OCI-LY1 (cell line): Measurements from ENCODE around the gene DNAJC11.

Experiments used
- H2AFZ ChIP-seq: fragments of 200-600 bp; sonication (generic), shearing (Covaris generic); 2 replicates; pipeline ENCODE4 v1.6.0; 2014; ENCODE audit warnings: antibody characterized with exemption, mild to moderate bottlenecking, low read length
- H3F3A ChIP-seq: fragments of 200-600 bp; sonication (generic), shearing (Covaris generic); 2 replicates; pipeline ENCODE4 v1.6.0; 2014; ENCODE audit warnings: mild to moderate bottlenecking, antibody characterized with exemption, low read length, moderate library complexity; ENCODE audit not compliant: insufficient read depth
- H3K27ac ChIP-seq: fragments of 200-600 bp; sonication (generic); 2 replicates; pipeline ENCODE4 v1.5.1; 2014; ENCODE audit warnings: low read length, mixed run types, mild to moderate bottlenecking, low read depth; ENCODE audit not compliant: poor library complexity, severe bottlenecking
- H3K27me3 ChIP-seq: fragments of 200-600 bp; sonication (generic); 2 replicates; pipeline ENCODE4 v1.6.0; 2014; ENCODE audit warnings: antibody characterized with exemption, mild to moderate bottlenecking, low read length, moderate library complexity; ENCODE audit not compliant: insufficient read depth
- H3K36me3 ChIP-seq: fragments of 200-600 bp; sonication (generic); 2 replicates; pipeline ENCODE4 v1.6.1; 2014; ENCODE audit warnings: mild to moderate bottlenecking, antibody characterized with exemption, low read length, moderate library complexity, mixed read lengths; ENCODE audit not compliant: insufficient read depth
- H3K4me1 ChIP-seq: fragments of 200-600 bp; sonication (generic); 2 replicates; pipeline ENCODE4 v1.5.1; 2014; ENCODE audit warnings: mild to moderate bottlenecking, low read length, moderate library complexity; ENCODE audit not compliant: insufficient read depth, severe bottlenecking
- H3K4me2 ChIP-seq: fragments of 200-600 bp; sonication (generic), shearing (Covaris generic); 2 replicates; pipeline ENCODE4 v1.6.1; 2014; ENCODE audit warnings: low read length
- H3K4me3 ChIP-seq: fragments of 200-600 bp; sonication (generic); 2 replicates; pipeline ENCODE4 v1.5.1; 2014; ENCODE audit warnings: low read length, low read depth, mild to moderate bottlenecking, mixed read lengths; ENCODE audit not compliant: poor library complexity, severe bottlenecking
- H3K79me2 ChIP-seq: fragments of 200-600 bp; shearing (Covaris generic); 2 replicates; pipeline ENCODE4 v1.6.1; 2016; ENCODE audit warnings: mixed run types, low read length, mixed read lengths; ENCODE audit not compliant: insufficient read depth
- H3K9ac ChIP-seq: fragments of 200-600 bp; sonication (generic), shearing (Covaris generic); 2 replicates; pipeline ENCODE4 v1.6.1; 2014; ENCODE audit warnings: mild to moderate bottlenecking, low read length, mixed read lengths
- H3K9me2 ChIP-seq: fragments of 200-600 bp; sonication (generic), shearing (Covaris generic); 2 replicates; pipeline ENCODE4 v1.6.1; 2014; ENCODE audit warnings: low read depth, mild to moderate bottlenecking, low read length, mixed read lengths
- H3K9me3 ChIP-seq: fragments of 200-600 bp; shearing (Covaris generic); 2 replicates; pipeline ENCODE4 v1.6.1; 2014; ENCODE audit warnings: low read length, mixed read lengths
- H4K20me1 ChIP-seq: fragments of 200-600 bp; sonication (generic), shearing (Covaris generic); 2 replicates; pipeline ENCODE4 v1.6.0; 2016; ENCODE audit warnings: mild to moderate bottlenecking, low read length; ENCODE audit not compliant: insufficient read depth
- EZH2 ChIP-seq: fragments of 200-600 bp; sonication (generic), shearing (Covaris generic); IDR thresholded peaks from 2 replicates; pipeline ENCODE4 v1.8.0; 2017; ENCODE audit warnings: borderline replicate concordance, mixed run types, mild to moderate bottlenecking, antibody characterized with exemption, low read length, moderate library complexity, mixed read lengths
- TF ChIP-seq, protein P1 (sequence below): fragments of 200-600 bp; sonication (generic), shearing (Covaris generic); IDR thresholded peaks from 2 replicates; pipeline ENCODE4 v1.5.1; 2017; ENCODE audit warnings: mild to moderate bottlenecking, antibody characterized with exemption, low read length, moderate library complexity, mixed read lengths

The DNAJC11 gene

DNA sequence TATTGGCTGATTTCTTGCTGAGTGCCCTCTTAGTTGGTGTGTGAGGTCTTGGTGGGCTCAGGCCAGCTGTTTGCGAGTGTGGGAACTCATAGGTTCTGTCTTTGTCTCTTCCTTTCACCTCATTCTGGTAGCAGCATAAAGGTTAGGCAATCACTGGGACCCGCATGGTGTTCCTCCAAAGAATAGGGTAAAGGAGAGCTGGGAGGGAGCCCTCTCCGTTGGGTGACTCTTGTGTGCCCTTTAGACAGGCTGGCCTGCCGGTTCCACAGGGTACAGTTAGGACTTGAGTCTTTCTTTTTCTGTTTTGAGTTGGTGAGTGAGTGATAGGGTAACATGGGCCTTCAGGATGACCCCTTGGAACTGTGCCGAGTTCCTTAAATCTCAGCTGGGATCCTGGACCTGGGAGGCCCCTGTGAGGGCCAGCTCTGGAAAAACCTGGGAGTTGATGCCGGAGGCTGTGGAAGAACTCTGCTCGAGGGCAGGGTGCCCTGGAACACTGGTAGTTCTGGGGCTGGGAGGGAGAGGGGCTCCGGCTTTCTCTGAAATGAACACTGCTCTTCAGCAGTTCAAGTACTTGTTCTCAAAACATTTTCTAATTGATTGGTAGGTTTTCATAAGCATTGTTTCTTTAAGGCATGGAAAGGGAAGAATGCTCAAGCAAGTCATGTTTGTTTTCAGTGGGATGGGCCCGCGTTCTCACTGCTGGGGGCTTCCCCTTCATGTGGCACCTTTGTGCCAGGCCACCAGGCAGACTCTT, 79.0 kb downstream of the DNAJC11 start:
- H3K27ac ChIP-seq: no peak overlapping the region
- no peaks in the 10 kb centered on the region for H3K9me3 ChIP-seq
- no peak overlapping the region for H3K4me3 ChIP-seq
- H3K4me2 ChIP-seq: no peak overlapping the region
- peaks cover 80% of the 10 kb centered on the region for H3K36me3 ChIP-seq
- no peaks in the 10 kb centered on the region for H3K27me3 ChIP-seq
- peaks cover 27% of the 10 kb centered on the region for H3K4me1 ChIP-seq
- no peaks in the 10 kb centered on the region for H3K9me2 ChIP-seq
- no peak overlapping the region for H3K9ac ChIP-seq
- no peak overlapping the region for H2AFZ ChIP-seq
- H4K20me1 ChIP-seq: no peaks in the 10 kb centered on the region
- H3K79me2 ChIP-seq: no peaks in the 10 kb centered on the region
- TF ChIP-seq, protein P1, sequence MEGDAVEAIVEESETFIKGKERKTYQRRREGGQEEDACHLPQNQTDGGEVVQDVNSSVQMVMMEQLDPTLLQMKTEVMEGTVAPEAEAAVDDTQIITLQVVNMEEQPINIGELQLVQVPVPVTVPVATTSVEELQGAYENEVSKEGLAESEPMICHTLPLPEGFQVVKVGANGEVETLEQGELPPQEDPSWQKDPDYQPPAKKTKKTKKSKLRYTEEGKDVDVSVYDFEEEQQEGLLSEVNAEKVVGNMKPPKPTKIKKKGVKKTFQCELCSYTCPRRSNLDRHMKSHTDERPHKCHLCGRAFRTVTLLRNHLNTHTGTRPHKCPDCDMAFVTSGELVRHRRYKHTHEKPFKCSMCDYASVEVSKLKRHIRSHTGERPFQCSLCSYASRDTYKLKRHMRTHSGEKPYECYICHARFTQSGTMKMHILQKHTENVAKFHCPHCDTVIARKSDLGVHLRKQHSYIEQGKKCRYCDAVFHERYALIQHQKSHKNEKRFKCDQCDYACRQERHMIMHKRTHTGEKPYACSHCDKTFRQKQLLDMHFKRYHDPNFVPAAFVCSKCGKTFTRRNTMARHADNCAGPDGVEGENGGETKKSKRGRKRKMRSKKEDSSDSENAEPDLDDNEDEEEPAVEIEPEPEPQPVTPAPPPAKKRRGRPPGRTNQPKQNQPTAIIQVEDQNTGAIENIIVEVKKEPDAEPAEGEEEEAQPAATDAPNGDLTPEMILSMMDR: no peak
- no peaks in the 10 kb centered on the region for H3F3A ChIP-seq

DNA sequence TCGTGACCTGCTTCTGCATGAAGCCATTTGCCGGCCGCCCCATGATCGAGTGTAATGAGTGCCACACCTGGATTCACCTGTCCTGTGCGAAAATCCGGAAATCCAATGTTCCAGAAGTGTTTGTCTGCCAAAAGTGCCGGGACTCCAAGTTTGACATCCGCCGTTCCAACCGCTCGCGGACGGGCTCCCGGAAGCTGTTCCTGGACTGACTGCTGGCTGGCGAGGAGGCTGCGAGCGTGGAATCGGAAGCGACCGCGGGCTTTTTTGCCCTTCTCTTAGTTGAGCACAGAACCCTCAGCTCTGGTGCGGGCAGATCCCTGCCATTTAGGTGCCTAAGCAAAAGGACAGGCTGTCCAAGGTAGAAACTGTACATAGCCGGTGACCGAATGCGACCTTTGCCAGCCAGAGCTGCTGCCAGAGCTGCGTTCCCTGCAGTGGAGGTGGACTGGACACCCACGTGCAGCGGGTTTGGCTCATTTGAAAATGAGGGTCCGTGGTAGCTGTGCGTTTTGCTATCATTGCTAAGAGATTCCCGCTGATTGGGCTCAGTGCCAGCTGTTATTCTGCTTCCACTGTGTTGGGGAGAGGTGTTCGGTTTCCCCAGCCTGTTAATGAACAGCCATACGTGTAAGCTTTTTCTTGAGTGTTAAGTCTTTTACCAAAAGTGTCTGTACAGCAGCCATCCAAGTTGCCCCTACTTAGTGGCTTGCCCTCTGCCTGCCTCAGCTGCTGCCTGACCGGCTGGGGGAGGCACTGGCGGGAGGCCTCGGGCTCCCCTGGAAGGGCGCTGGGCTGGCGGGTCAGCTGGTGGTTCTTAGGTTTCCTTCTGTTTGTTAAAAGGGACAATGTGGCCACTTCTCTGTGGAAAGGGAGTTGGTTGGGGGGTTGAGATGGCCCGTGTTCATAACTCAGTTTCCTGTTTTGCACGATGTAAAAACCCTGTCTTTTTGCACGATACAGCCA, 79.9 kb downstream of the DNAJC11 start:
- no peak overlapping the region for H3K4me2 ChIP-seq
- no peaks in the 10 kb centered on the region for H3K9me3 ChIP-seq
- H3K4me1 ChIP-seq: peaks cover 22% of the 10 kb centered on the region
- H3K27me3 ChIP-seq: no peaks in the 10 kb centered on the region
- H3K9ac ChIP-seq: no peak overlapping the region
- TF ChIP-seq, protein P1: no peak
- no peak for TF ChIP-seq EZH2
- H3K36me3 ChIP-seq: peaks cover 80% of the 10 kb centered on the region
- H3K9me2 ChIP-seq: no peaks in the 10 kb centered on the region
- H3K27ac ChIP-seq: no peak overlapping the region
- H3K79me2 ChIP-seq: peaks cover 5% of the 10 kb centered on the region
- peaks cover 3% of the 10 kb centered on the region; the same call in 1 of the 2 replicates for H3F3A ChIP-seq
- H4K20me1 ChIP-seq: no peaks in the 10 kb centered on the region
- no peak overlapping the region for H2AFZ ChIP-seq
- no peak overlapping the region for H3K4me3 ChIP-seq

DNA sequence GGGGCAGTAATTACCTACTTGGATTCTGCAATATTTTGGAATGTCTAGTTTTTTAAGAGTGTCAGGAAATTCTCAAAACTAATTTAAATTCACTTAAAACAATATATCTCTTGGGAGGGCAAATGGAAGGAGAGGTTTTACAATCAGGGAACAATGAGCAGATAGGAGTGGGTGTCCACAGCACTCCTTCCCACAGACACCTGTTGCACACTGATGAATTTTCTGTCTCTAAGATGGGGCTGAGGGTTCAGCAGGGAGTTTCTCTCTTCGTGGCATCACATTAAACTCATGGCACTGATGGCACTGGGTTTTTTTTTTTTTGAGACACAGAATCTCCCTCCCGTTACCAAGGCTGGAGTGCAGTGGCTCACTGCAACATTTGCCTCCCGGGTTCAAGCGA, 82.6 kb downstream of the DNAJC11 start:
- Histone ChIP-seq H4K20me1 (no peaks in the 10 kb centered on the region), H3K79me2 (peaks cover 20% of the 10 kb centered on the region)

More for the DNA sequence above, 82.6 kb downstream of the DNAJC11 start:
- TF ChIP-seq EZH2: no peak
- peaks cover 11% of the 10 kb centered on the region for H3K4me1 ChIP-seq
- peaks cover 75% of the 10 kb centered on the region for H3K36me3 ChIP-seq
- H3K9ac ChIP-seq: no peak overlapping the region
- H3K9me2 ChIP-seq: no peaks in the 10 kb centered on the region
- no peak overlapping the region for H3K4me2 ChIP-seq
- peaks cover 5% of the 10 kb centered on the region; the same call in 1 of the 2 replicates for H3F3A ChIP-seq
- H3K27me3 ChIP-seq: no peaks in the 10 kb centered on the region
- H3K27ac ChIP-seq: no peak overlapping the region
- H2AFZ ChIP-seq: no peak overlapping the region
- no peaks in the 10 kb centered on the region for H3K9me3 ChIP-seq
- H3K4me3 ChIP-seq: no peak overlapping the region
